ENCODE results near the gene HEATR1.

Gene HEATR1

GRCh38 chr1:236550961-236551851, 53.1 kb downstream of the HEATR1 start:
- DNase-seq (ENCODE audit: low read depth, low spot score) = no peak
- no peak overlapping the region for H3K27ac ChIP-seq

GRCh38 chr1:236548452-236548851, 55.9 kb downstream of the HEATR1 start:
- no peak overlapping the region for H3K27ac ChIP-seq
- DNase-seq (ENCODE audit: low read depth, low spot score) = no peak

GRCh38 chr1:236545621-236546169, 58.6 kb downstream of the HEATR1 start:
- no peak for DNase-seq (ENCODE audit: low read depth, low spot score)

GRCh38 chr1:236543065-236543669, 61.1 kb downstream of the HEATR1 start:
- no peak for DNase-seq (ENCODE audit: low read depth, low spot score)
- no peak overlapping the region for H3K27ac ChIP-seq

More at GRCh38 chr1:236545621-236546169, 58.6 kb downstream of the HEATR1 start:
- no peak overlapping the region for H3K27ac ChIP-seq

- H3K27ac ChIP-seq = peak overlapping the region; percentile 41
- DNase-seq (ENCODE audit: low read depth, low spot score) = no peak
Observed at GRCh38 chr1:236541710-236542109, 62.6 kb downstream of the HEATR1 start.

GRCh38 chr1:236540813-236541465, 63.4 kb downstream of the HEATR1 start:
- no peak for DNase-seq (ENCODE audit: low read depth, low spot score)
- peak overlapping the region; percentile 41 for H3K27ac ChIP-seq

- no peak overlapping the region for H3K27ac ChIP-seq
- DNase-seq (ENCODE audit: low read depth, low spot score) = no peak
Observed at GRCh38 chr1:236536540-236536939, 67.8 kb downstream of the HEATR1 start.

GRCh38 chr1:236535662-236536161, 68.6 kb downstream of the HEATR1 start:
- H3K27ac ChIP-seq = no peak overlapping the region
- DNase-seq (ENCODE audit: low read depth, low spot score) = no peak

- DNase-seq (ENCODE audit: low read depth, low spot score) = no peak
- H3K27ac ChIP-seq = no peak overlapping the region
Observed at GRCh38 chr1:236535190-236535589, 69.1 kb downstream of the HEATR1 start.

GRCh38 chr1:236534151-236534651, 70.1 kb downstream of the HEATR1 start:
- DNase-seq (ENCODE audit: low read depth, low spot score) = peak; percentile 37
- no peak overlapping the region for H3K27ac ChIP-seq

- H3K27ac ChIP-seq = no peak overlapping the region
Observed at GRCh38 chr1:236532850-236533249, 71.5 kb downstream of the HEATR1 start.

GRCh38 chr1:236530959-236531358, 73.4 kb downstream of the HEATR1 start:
- no peak overlapping the region for H3K27ac ChIP-seq
- no peak for DNase-seq (ENCODE audit: low read depth, low spot score)

More at GRCh38 chr1:236532850-236533249, 71.5 kb downstream of the HEATR1 start:
- DNase-seq (ENCODE audit: low read depth, low spot score) = no peak

GRCh38 chr1:236530286-236530685, 74.0 kb downstream of the HEATR1 start:
- no peak for DNase-seq (ENCODE audit: low read depth, low spot score)
- no peak overlapping the region for H3K27ac ChIP-seq

GRCh38 chr1:236526079-236526478, 78.2 kb downstream of the HEATR1 start:
- no peak overlapping the region for H3K27ac ChIP-seq
- no peak for DNase-seq (ENCODE audit: low read depth, low spot score)

- no peak for DNase-seq (ENCODE audit: low read depth, low spot score)
- H3K27ac ChIP-seq = peak overlapping the region; percentile 83
Observed at GRCh38 chr1:236524895-236525184, 79.5 kb downstream of the HEATR1 start.

- DNase-seq (ENCODE audit: low read depth, low spot score) = no peak
Observed at GRCh38 chr1:236524142-236524894, 80.0 kb downstream of the HEATR1 start.

GRCh38 chr1:236523704-236524141, 80.6 kb downstream of the HEATR1 start, which contains the start of gene LGALS8:
LGALS8 (plus strand) TSS chr1:236523982; CDS start chr1:236526071, 2,089 bp downstream.
- H3K27ac ChIP-seq = peak within 1 kb of the TSS; percentile 83
- no peak for DNase-seq (ENCODE audit: low read depth, low spot score)

More at GRCh38 chr1:236524142-236524894, 80.0 kb downstream of the HEATR1 start:
- H3K27ac ChIP-seq = peak overlapping the region; percentile 83

GRCh38 chr1:236522937-236523703, 81.2 kb downstream of the HEATR1 start:
- H3K27ac ChIP-seq = peak overlapping the region; percentile 83

More at GRCh38 chr1:236522937-236523703, 81.2 kb downstream of the HEATR1 start:
- DNase-seq (ENCODE audit: low read depth, low spot score) = no peak

Data from epithelial cell of prostate (primary cell).